Stimulated activated CD8-positive, alpha-beta memory T cell treated with anti-CD3 and anti-CD28 coated beads, Interleukin-12 subunit alpha, Interleukin-12 subunit beta, amount 100 ng/mL, for 1 hour (primary cell): ENCODE measurements around the gene DYNC1I1.
A peak's percentile ranks its signal among the peaks of the same experiment; 100 is the strongest.
"Not testable (repeated sequence)": the region's sequence is repeated elsewhere in the genome, so short reads cannot be mapped to it uniquely, and the experiment has no call there.

Source experiments
- DNase-seq: peaks from one replicate; pipeline ENCODE4 v3.0.0-alpha.2; 2020; ENCODE audit warnings: low read depth

The DYNC1I1 gene

DNA sequence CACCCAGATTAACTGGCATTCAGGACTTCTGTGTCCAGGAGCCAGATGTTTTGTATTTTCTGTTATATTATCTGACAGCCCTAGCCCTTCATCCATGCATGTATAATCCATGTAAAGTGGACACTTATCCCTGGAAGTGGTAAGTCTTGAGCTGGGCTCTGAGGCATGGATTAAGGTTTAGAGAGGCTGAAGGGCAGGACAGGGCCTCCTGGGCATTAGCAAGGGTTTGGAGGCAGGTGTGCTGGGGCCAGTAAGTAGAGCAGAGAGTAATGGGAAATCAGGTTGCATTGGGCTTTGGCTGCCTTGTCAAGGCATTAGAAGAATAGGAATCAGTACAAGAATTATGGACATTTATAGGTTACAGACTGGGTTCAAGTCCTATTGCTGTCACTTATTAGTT is 138.0 kb downstream of the DYNC1I1 start:
- no peak for DNase-seq

DNA sequence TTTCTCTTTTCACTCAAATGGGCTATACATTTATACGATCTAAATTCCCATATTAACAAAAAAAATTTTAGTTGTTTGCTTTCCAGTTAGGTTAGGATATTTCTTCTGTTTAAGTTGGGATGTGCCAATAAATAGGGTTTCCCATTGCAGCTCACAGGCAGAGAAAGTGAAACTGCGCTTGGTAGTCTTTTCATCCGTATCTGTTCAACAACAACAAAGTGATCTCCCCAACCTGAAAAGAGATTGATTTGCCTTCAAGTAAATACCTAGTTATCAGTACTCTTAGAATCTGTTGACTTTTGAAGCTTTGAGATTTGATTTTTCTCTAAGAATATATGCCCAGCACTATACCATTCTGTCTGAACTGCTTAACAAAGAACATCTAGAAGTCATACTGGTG is 143.4 kb downstream of the DYNC1I1 start:
- no peak for DNase-seq

DNA sequence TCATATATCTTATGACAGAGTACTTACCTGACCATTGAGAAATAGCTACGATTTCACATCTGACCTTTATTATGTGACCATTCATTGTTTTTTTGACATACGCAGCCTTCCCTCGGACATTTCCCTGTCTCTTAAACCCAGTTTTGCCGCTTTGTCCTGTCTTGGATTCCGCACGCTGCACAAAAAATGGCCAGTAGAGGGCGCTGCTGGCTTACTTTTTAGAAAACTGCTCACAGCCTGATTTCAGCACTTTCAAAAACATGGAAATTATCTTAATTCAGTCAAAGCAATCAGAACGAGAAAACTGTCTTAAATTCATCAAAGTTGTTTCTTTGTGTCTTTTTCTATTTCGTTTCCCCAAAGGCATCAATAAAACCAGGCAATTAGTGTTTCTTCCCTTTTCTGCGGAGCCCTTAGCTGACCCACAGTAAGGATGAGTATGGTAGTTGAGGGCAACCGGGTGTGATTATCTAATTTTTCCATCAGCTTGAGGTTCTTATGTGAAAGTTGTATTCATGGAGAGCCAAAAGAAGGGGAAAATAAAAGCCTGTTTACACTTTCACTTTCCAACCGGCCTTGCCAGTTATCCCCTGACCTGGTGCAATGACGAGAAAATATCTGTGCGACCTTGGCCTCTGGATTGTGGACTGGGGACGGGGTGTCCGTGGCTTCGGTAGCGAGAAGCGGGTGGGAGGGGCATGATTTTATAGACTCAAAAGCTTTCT is 144.4 kb downstream of the DYNC1I1 start:
- peak; percentile 71 for DNase-seq

DNA sequence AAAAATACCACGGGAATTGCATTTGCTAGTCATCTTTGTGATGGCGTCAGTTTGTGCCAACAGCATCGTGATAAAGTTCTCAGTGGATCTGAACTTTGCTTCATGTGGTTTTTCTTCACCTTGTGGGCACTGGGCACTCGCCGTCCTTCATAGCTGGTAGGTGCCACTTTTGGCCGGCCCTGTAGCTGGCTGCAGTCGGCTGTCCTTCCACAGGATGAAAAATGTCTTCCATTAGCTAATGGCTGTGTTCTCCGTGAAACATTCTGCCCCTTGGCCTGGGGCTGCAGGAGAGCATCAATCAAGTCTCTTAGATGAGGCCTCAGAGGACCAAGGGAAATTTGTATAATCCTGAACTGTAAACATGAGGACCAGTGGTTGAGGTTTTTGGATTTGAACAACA is 145.3 kb downstream of the DYNC1I1 start:
- no peak for DNase-seq

DNA sequence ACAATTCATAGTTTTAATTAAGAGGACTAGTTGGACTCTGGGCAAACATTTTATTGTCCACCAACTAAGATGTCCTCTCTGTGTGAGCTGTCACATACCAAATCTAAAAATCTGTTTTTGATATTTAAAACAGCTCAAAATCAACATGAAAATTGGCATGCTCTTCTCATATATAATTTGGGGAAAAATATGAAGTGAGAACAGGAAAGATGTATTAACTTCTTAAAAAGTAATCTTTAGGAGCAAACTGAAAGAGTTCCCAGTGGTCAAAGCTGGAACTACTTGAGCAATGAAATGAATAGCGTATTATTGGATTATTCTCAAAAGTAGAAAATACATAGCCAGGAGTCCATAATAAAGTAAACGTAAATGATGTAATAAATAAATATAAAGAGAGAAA is 147.2 kb downstream of the DYNC1I1 start:
- no peak for DNase-seq

DNA sequence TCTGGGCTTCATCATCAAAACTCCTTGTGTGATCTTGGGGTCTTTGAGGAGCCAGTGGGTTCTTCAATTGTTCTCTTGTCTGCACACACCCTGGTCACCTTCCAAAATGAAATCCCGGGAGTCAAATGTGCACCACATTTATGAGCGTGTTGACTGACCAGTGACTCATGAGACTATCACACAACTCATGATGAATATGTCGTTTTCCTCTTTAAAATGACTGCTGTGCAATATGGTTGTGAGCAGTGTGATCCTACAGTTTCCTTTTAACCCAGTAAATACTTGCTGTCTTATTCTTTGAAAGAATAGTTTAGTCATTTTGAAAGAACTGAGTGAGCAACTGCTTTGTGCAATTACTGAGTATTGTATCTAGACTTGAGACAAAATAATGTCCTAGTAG is 149.2 kb downstream of the DYNC1I1 start:
- no peak for DNase-seq

DNA sequence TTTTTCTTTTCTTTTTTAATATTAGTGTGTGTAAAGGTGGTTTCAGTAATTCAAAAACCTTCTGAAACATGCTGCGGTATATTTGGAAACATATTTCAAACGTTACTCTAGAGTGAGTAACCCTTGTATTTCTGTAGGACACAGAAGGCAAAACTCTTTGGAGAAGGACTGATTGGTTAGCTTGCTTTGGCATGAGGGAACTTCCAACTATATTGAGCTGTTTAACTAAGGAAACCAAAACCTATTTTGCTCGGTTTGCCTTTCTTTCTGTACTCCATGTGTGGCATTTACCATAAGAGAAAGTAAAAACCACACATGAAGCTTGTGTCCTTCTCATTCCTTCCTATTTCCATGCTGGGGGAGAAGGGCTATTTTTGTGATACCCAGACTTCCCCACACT is 149.8 kb downstream of the DYNC1I1 start:
- no peak for DNase-seq

DNA sequence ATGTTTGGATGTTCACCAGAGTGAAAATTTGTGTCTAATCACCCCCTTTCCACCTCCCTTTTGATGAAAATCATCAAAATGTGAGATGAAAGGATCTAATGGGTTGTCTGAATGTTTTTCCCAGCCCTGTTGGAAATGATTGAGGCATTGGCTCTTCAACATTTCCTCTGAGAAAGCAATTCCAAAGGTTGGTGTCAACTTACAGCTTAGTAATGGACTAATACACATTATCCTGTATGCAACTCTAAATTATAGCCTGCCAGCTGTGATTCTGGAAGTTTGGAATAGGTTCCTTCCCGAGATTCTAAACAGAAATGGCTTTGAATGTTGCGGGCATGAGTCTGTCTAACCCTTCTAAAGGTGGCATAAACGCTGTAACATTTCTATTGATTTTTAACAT is 152.9 kb downstream of the DYNC1I1 start:
- no peak for DNase-seq

DNA sequence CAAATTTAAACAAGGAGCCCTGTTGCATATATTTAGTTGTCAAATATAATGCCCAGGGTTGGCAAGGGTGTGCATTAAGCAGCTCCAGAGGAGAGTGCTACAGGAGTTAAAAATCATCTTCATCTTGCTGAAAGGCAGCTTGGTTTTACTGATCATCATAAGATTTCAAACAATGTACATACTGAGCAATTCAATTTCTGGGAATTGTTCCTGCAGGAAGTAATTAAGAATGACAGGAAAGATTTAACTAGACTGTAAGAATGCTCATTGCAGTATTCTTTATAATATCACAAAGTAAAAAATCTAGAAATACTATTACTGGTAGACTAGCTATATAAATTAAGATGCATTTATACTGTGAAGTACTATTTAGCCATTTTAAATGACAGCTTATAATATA is 153.6 kb downstream of the DYNC1I1 start:
- no peak for DNase-seq

DNA sequence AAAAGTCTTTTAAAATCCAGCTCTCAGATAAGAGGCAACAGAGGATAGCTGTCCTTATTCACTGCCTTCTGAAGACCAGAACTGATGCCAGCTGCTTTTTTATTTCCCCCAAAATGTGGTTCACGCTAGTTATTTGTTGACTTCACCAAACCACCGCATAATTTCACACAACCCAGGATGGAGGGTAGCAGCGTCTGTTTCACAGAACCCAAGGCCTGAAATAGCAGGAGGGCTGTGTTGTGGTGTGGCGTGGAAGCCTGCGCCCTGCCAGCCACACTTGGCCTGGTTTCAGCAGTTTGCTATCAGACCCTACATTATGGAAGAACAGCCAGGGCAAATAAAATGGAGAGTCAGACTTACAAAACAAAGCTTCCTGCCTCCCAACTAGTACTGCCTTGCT is 155.4 kb downstream of the DYNC1I1 start:
- no peak for DNase-seq

DNA sequence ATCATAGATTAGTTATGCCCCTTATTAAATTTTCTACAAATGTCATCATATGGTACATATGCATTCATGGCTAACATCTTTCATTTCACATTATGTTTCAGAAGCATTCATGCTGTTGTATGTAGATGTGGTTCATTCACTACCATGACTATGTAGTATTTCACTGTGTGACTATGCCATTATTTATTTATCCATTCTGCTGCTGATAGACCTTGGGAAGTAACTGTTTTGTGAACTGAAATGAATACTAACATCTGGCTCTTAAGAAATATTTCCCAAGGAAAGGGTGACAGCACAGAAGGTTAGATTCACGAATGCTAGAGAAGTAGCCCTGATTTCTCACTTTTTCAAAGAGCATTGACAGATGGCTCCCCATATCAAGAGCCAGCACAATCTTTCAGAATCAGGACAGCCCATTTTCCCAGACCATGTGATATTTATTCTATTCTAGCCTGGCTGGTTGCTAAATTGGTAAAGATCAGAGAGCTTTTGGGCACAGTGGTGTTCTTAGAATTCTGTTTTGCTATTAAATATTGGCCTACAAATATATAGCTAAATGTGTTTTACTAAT is 157.4 kb downstream of the DYNC1I1 start:
- DNase-seq = no peak

DNA sequence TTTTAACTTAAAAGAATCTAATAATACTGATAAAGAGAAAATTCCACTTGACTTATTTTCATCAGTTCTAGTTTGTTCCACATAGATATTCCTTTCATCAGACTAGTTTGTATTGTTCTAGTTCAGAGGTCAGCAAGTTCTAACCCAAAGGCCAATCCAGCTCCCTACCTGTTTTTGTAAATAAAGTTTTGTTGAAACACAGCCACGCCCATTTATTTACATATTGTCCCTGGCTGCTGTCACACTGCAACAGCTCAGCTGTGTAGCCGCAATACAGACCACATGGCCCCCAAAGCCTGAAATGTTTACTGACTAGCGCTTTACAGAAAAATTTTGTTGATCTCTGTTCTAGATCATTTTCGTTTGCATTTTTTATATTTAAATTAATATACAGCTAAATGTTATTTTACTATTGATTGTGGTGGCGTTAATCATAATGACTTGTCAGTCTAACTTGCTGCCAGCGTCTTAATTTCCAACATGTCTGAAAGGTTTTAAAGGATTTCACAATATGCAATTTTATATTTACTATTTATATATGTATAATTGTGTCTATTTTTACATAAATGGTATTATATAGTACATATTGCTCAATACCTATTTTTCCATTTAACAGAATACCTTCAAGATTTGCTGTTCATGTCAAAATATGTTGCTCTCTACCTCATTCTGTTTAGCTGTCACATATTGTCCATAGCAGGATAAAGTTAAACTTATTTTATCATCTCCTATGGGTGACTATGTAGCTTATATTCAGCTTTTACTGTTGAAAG is 159.3 kb downstream of the DYNC1I1 start:
- no peak for DNase-seq

DNA sequence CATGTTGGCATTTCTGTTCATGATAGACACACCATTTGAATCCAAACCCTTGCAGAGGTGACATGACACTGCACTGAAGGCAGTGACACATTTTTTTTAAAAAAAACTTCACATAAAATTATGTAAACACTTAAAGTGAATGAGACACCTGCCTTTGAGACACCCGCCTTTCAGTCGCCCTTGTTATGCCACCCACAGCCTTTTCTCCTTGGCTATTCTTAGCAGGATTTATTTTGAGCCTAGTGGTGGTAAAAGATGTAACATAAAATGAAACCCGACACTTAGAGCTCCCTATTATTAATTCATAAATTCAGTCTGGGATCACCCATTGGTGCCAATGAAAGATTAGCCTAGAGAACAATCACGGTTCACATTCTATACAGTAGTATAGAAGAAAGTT is 161.3 kb downstream of the DYNC1I1 start:
- no peak for DNase-seq

DNA sequence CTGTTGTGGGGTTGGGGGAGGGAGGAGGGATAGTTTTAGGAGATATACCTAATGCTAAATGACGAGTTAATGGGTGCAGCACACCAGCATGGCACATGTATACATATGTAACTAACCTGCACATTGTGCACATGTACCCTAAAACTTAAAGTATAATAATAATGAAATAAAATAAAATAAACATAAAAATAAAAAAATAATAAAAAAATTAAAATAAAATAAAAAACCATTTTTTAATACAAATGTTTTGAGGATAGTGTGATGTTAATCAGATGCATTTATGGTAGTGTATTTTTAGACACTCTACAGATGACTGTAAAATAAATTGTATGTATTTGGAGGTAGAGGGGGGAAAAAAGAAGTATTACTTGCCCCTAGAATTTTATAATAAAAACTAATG is 172.5 kb downstream of the DYNC1I1 start:
- not testable (repeated sequence) for DNase-seq

DNA sequence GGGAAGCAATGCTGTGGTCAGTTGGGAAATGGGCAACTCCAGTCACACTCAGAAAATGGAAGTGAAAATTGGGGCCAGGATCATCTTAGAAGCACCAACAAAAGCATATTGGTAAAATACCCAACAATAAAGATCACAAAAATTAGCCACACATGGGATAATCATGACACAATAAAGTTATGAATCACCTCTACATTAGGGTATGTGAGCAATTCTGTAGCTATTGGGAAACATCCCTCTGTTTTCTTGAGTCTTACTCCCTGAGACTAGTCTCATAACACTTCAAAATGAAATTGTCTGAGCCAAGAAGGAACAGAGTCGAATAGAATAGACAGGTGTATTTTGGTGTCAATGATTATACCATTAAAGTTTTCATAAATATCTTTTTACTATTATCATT is 178.3 kb downstream of the DYNC1I1 start:
- no peak for DNase-seq

DNA sequence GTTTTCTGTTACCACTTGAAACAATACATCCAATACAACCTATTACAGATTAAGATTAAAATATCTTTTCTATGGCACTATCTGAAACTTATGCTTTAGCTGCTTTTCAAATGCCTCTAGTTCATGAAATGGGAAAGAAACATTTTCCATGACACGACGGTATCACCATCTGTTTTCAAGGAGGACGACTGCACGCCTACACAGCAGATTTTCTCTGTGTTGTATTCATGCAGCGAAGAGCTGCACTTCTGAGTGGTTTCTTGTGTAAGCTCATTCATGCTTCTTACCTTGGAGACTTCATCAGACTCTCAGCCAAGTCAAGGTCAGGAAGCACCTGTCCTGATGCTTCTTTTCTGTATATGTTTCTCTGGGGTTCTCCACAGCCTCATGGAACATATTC is 179.2 kb downstream of the DYNC1I1 start:
- DNase-seq = no peak

DNA sequence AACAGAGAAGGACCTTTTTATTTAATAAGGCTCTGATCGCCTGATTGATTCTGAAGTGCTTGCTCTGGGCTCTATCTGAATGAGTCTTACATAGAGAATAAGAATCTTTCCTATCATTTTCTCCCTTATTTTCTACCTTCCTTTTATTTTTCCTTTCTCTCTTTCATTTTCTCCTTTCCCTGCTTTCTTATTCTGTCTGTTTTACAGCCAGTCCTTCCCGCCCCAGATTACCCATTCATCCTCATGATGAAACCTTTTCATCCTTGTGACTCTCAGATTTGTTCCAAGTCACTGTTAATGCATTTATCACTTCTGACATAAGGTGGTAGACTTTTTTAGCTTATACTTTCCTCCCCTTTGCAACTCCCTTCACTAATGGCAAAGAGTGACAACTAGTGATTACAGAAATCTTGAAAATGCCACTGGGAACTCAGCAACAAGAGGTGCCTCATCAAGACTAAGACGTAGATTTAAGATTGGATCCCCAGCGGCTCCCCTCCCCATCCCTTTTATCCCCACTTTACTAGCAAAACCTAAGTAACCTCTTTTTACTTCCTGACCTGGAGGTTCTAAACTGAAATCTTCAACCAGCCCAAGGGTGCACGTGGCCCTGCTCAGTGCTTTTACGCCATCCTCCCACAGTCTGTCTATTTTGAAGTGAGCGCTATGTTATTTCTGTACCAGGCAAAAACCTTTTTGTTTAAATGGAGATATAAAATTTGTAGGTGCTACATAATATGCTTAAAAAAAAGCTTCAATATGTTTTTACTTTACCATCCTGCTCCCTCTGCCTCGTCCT is 179.8 kb downstream of the DYNC1I1 start:
- no peak for DNase-seq

DNA sequence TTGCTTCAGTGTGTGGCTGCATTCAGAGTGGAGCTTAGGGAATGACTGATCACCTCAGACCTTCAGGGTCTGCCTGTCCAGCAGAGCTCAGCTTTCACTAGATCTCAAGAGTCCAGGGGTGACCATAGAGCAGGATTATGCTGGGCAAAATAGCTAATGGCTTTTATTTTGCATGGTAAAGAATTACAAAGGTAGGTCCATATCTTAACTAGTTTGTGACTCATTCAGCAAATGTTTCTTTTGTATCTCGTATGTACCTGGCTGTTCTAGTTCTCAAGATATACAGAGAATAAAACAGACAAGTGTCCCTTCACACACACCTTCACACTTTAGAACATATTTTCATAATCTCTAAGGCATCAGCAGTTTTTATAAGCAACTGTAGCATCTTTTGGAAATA is 180.5 kb downstream of the DYNC1I1 start:
- DNase-seq = no peak

DNA sequence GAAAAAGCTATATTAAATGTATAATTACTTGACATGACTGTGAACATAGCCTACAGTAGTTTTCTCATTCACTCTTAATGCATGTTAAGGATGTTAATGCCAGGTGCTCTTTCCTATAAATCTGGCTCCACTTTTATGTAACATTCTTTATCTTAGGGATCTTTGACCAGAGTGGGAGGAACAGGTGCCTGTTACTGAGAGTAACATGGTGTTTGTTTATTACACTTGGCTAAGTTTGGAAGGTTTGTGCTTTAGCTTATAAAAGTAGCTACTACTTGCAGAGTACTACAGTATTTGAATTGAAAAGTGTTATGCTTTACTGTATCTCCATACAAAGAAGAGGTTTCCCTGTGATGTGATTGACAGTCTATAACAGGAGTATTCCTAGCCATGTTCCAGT is 183.4 kb downstream of the DYNC1I1 start:
- DNase-seq = no peak

DNA sequence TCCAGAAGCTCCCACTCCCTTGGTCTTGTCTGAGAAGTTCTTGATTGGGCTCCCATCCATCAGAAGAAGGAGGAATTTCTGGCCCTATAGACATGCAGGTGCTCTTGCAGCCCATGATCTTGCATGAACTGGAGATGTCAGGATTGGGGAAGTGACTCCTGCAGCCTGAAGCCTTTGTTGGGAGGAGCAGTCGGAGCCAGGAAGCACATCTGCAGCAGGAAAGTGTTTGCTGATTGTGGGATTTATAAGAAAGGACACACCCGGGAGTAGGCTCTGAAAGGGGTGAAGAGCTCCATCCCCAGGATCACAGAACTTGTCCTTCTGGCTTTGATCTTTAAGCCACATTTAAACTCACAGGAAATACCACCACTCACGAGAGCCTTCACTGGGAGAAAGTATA is 185.2 kb downstream of the DYNC1I1 start:
- DNase-seq = no peak

DNA sequence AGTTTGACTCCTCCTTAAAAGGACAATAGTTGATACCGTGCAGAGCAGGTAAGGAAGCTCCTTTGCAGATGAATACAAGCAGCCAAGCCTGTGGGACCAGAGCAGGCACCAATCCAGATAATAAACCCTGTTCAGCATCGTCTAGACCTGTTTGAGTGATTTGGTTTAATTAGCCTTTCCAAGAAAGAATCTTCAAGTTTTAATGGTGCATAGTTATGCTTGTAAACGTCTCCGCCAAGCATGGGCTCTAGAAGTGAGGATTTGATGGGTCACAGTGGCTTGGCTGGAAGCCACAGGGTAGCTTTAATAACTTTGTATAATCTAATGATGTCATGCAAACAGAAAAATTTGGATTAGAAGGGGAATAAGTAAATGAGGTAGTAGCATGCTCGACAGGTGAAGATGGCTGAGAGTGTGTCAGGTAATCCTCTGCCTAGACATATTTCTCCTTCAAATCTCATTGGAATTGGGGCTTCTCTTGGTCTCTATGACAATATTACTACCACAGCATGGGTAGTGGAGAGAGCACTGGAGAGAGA is 188.4 kb downstream of the DYNC1I1 start:
- DNase-seq = no peak

DNA sequence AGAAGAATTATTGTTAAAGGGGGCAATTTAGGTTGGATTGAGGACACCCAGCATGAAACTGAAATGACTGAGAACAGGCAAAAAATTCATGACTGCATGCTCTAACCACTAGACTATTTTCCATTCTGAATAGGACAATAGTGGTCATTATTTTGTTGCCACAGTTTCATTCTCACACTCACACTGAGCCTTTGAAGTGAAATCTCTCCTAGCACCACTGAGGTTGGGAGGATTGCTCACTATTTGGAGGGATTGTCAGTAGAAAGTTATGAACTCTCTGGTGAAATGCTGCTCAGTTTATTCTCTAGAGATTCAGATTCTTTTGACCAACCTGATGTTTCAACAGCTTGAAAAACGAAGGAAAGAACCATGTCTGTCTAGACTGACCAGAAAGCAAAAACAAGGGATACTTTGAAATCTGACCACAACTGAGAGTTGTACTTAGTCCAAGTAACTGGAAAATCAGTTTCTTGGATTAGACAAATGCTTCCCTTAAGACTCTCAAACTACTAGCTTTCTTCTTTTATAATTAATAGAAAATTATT is 191.2 kb downstream of the DYNC1I1 start:
- DNase-seq = no peak
